ENCODE measurements around the gene GRWD1. TPM values are rescaled to one million over a fixed set of nuclear protein-coding genes. Genes with fewer than 3 reads are reported as not detected.

GRWD1 gene
- total RNA-seq, 2 donors from 2014 or later, result 34.9 to 72.9 TPM

- Mint-ChIP-seq H3K9me3 (no peaks in the 10 kb centered on the region), H3K27ac (peak overlapping the region; percentile 71), H3K36me3 (ENCODE audit: low read depth) (no peaks in the 10 kb centered on the region), H3K4me1 (peaks cover 15% of the 10 kb centered on the region), H3K4me3 (peak overlapping the region; percentile 70), H3K27me3 (no peaks in the 10 kb centered on the region)
- peak; percentile 77 for ATAC-seq (replicated peaks)
Measured at GRCh38 chr19:48501494-48502349, 55.9 kb downstream of the GRWD1 start.

DNA sequence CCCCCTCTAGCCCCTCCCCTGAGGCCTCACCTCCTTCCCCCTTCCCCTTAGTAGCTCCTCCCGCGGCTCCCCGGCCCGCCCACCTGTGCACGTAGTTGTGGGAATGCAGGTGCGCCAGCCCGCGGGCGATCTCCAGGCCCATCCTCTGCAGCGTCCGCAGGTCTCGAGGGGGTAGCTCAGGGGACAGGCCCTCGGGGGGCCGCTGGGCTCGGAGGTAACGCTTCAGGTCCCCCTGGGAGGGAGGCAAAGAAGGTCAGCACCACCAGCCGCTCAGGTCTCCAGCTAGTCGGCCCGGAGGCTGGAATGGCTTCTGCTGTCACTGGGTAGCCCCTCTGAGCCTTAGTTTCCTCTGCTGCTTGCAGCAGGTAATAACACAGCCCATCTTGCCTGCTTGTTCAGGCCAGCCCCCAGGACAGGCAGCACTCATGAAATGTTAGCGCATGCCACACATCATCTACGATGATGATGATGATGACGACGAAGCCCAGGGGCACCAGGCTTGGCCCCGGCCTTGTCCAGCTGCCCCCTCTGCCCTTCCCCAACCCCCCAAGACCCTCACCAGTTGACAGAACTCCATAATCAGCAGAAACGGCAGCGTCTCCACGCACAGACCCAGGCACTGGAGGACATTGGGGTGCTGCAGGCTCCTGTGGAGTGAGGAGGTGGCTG, 56.7 kb downstream of the GRWD1 start:
- no peaks in the 10 kb centered on the region for H3K36me3 Mint-ChIP-seq (ENCODE audit: low read depth)
- H3K27me3 Mint-ChIP-seq, result no peaks in the 10 kb centered on the region
- ATAC-seq (replicated peaks), result no peak
- H3K27ac Mint-ChIP-seq, result no peak overlapping the region
- peak overlapping the region; percentile 70 for H3K4me3 Mint-ChIP-seq
- no peaks in the 10 kb centered on the region for H3K9me3 Mint-ChIP-seq
- peaks cover 15% of the 10 kb centered on the region for H3K4me1 Mint-ChIP-seq

DNA sequence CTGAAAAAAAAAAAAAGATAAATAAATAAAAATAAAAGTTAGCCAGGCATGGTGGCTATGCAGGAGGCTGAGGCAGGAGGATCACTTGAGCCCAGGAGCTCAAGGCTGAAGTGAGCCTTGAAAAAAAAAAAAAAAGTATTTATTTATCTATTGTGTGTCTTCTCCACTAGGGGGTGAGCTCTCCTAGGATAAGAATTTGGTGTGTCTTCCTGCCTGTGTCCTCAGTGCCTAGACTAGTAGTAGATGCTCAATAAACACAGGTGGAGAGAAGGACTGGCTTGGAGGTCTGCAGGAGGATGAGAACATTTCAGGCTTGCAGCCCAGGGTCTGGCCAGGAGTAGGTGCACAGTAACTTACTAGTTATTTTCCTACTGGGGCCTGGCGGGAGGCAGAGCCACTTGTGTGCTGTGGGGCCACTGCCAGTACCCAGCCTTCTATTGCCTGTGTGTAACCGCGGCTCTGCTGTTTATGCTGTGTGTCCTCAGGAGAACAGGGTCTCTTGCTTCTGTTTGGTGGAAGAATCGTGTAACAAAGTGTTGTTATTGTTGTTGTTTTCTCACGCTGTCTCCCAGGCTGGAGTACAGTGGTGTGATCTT, 60.5 kb downstream of the GRWD1 start:
- ATAC-seq (replicated peaks), result peak; percentile 20
- no peaks in the 10 kb centered on the region for H3K27me3 Mint-ChIP-seq
- H3K9me3 Mint-ChIP-seq, result no peaks in the 10 kb centered on the region
- H3K4me3 Mint-ChIP-seq, result no peak overlapping the region
- H3K36me3 Mint-ChIP-seq (ENCODE audit: low read depth), result no peaks in the 10 kb centered on the region
- H3K27ac Mint-ChIP-seq, result no peak overlapping the region
- peaks cover 10% of the 10 kb centered on the region for H3K4me1 Mint-ChIP-seq

Other genes with a start within 250 kb of the GRWD1 start
- 100 to 1,000 TPM; 161 to 244 TPM for gene CARD8, start 190.1 kb upstream of the GRWD1 start, total RNA-seq
- gene ZNF114, start 175.9 kb upstream of the GRWD1 start, total RNA-seq, result 1 to 10 TPM in 1 of 2 donors, not detected in 1; 1.4 TPM
- 100 to 1,000 TPM; 190 to 192 TPM for gene EMP3, start 120.4 kb upstream of the GRWD1 start, total RNA-seq
- gene TMEM143, start 82.0 kb upstream of the GRWD1 start, total RNA-seq, result 10 to 100 TPM; 20.5 to 33.7 TPM
- gene SYNGR4, start 81.6 kb upstream of the GRWD1 start, total RNA-seq, result not detected
- 10 to 100 TPM; 73.8 to 97.0 TPM for gene KDELR1, start 54.4 kb upstream of the GRWD1 start, total RNA-seq
- gene GRIN2D, start 52.3 kb upstream of the GRWD1 start, total RNA-seq, result 1 to 10 TPM in 1 of 2 donors, under 1 TPM in 1; 0.28 to 1.2 TPM
- 1 to 10 TPM; 1.7 to 2.1 TPM for gene KCNJ14, start 9.6 kb downstream of the GRWD1 start, total RNA-seq
- 10 to 100 TPM; 30.6 to 35.4 TPM for gene CYTH2, start 23.4 kb downstream of the GRWD1 start, total RNA-seq
- 1 to 10 TPM; 3.8 to 5.9 TPM for gene LMTK3, start 65.9 kb downstream of the GRWD1 start, total RNA-seq
- gene SULT2B1, start 106.2 kb downstream of the GRWD1 start, total RNA-seq, result not detected
- not detected for gene SPACA4, start 160.8 kb downstream of the GRWD1 start, total RNA-seq
- gene FAM83E, start 169.1 kb downstream of the GRWD1 start, total RNA-seq, result 1 to 10 TPM; 4.6 to 8.6 TPM
- 1,000 to 10,000 TPM; 1,785 to 2,369 TPM for gene RPL18, start 173.2 kb downstream of the GRWD1 start, total RNA-seq
- 10 to 100 TPM; 31.3 to 49.3 TPM for gene SPHK2, start 173.5 kb downstream of the GRWD1 start, total RNA-seq
- gene DBP, start 191.4 kb downstream of the GRWD1 start, total RNA-seq, result 1 to 10 TPM; 5.3 to 9.3 TPM
- 10 to 100 TPM in 1 of 2 donors, 1 to 10 TPM in 1; 6.1 to 16.4 TPM for gene CA11, start 200.2 kb downstream of the GRWD1 start, total RNA-seq
- 1 to 10 TPM in 1 of 2 donors, under 1 TPM in 1; 0.65 to 2.9 TPM for gene NTN5, start 227.0 kb downstream of the GRWD1 start, total RNA-seq
- gene FUT2, start 250.0 kb downstream of the GRWD1 start, total RNA-seq, result not detected

All from activated T-helper 17 cell treated with anti-CD3 and anti-CD28 coated beads, Interleukin-2, amount 50 U/mL, for 72 hours (primary cell).